Astrocyte (in vitro differentiated cells and primary cell): ENCODE measurements around the gene STRAP.

ENCODE experiments used
- CTCF ChIP-seq: IDR thresholded peaks from 2 replicates; pipeline ENCODE4 v1.5.1; 2011; ENCODE audit warnings: low read depth, mild to moderate bottlenecking, inconsistent platforms, low read length, moderate library complexity; ENCODE audit not compliant: insufficient read depth
- EZH2 ChIP-seq: IDR thresholded peaks from 2 replicates; pipeline ENCODE4 v1.6.1; 2012; ENCODE audit warnings: mild to moderate bottlenecking, low read length, inconsistent platforms; ENCODE audit not compliant: insufficient read depth

DNA sequence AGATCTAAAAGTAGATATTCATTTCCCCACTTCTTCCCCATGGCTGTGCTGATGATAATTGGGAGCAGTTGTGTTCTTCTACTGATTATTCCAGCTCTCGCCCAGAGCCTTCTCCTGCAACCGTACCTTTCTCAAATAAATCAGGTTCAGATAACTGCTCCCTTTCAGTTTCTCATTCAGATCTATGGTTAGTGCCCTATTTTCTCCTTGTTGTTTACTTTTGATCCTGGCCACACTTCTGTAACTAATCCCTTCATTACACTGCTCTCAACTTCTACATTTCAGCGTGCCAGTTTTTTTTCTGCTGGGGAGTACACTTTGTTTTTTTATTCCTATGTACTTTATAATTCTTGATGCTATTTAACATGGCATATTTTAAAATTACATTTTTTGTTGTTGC, 2.8 kb upstream of the STRAP start:
- no peak for TF ChIP-seq EZH2
- no peak for TF ChIP-seq CTCF
